NCI-H510A (cell line): ENCODE data around the gene CXCL14.
"Not testable (repeated sequence)": the region's sequence is repeated elsewhere in the genome, so short reads cannot be mapped to it uniquely, and the experiment has no call there.

Experiments used
- DNase-seq: peaks from one replicate; lab custom pipeline; 2025; lab: John Stamatoyannopoulos, UW

The CXCL14 gene

GRCh38 chr5:135543001-135543484 lies 35.7 kb downstream of the CXCL14 start:
- DNase-seq, result no peak

- DNase-seq, result no peak
Observed at GRCh38 chr5:135541807-135542502, 36.8 kb downstream of the CXCL14 start.

- no peak for DNase-seq
Observed at GRCh38 chr5:135539430-135540005, 39.3 kb downstream of the CXCL14 start.

GRCh38 chr5:135538261-135538660 lies 40.5 kb downstream of the CXCL14 start:
- no peak for DNase-seq

- no peak for DNase-seq
Observed at GRCh38 chr5:135537745-135538144, 41.0 kb downstream of the CXCL14 start.

GRCh38 chr5:135537271-135537670 lies 41.5 kb downstream of the CXCL14 start:
- no peak for DNase-seq

GRCh38 chr5:135535820-135536801 lies 42.7 kb downstream of the CXCL14 start, which contains the start of gene NEUROG1:
Gene NEUROG1, minus strand, starts transcription at chr5:135535964. Its CDS starts 274 bp downstream, at chr5:135535690.
- DNase-seq, result no peak

GRCh38 chr5:135535420-135535819 lies 43.4 kb downstream of the CXCL14 start:
- no peak for DNase-seq

- DNase-seq, result no peak
Observed at GRCh38 chr5:135534609-135535419, 44.0 kb downstream of the CXCL14 start.

GRCh38 chr5:135533794-135534193 lies 45.0 kb downstream of the CXCL14 start:
- DNase-seq, result no peak

- no peak for DNase-seq
Observed at GRCh38 chr5:135533334-135533733, 45.5 kb downstream of the CXCL14 start.

GRCh38 chr5:135529576-135529975 lies 49.2 kb downstream of the CXCL14 start:
- not testable (repeated sequence) for DNase-seq

- DNase-seq, result no peak
Observed at GRCh38 chr5:135526924-135527323, 51.9 kb downstream of the CXCL14 start.

GRCh38 chr5:135521964-135522363 lies 56.8 kb downstream of the CXCL14 start:
- no peak for DNase-seq
